ENCODE results near the gene LRIG1. TPM values are rescaled to one million over a fixed set of nuclear protein-coding genes. Genes with fewer than 3 reads are reported as not detected.

LRIG1 gene
- total and polyA plus RNA-seq, 9 of the 15 experiments (the other 6 are each of a cell fraction or from before 2014, with no cell fraction given), result 0.05 to 0.38 (median 0.13) TPM; not detected in 3

DNA sequence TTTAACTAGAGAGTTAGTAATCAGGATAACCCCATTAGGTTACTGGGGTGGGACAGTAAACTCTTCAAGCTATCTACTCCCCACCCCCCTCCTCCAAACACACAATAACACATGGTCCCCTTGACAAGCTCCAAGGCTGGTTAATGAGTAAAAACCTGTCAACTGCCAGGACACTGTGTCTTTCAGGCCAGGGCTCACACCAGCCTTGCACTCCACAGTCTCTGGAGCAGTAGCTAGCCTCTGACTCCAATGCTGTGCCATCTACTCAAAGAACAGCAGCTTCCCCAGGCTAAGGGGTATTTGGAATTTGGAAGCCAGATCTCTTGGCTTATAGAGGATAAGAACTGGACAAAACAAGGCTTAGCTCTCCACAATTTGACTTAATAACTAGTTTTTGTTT lies 115.8 kb downstream of the LRIG1 start (continued):
- peak; percentile 52; the same call in 1 of the 2 replicates for TF ChIP-seq ZNF324 (CRISPR knock-in tag; IDR thresholded peaks at IDR 0.05)
- no peak for TF ChIP-seq DPF2 (IDR thresholded peaks at IDR 0.05)
- TF ChIP-seq, protein P1, sequence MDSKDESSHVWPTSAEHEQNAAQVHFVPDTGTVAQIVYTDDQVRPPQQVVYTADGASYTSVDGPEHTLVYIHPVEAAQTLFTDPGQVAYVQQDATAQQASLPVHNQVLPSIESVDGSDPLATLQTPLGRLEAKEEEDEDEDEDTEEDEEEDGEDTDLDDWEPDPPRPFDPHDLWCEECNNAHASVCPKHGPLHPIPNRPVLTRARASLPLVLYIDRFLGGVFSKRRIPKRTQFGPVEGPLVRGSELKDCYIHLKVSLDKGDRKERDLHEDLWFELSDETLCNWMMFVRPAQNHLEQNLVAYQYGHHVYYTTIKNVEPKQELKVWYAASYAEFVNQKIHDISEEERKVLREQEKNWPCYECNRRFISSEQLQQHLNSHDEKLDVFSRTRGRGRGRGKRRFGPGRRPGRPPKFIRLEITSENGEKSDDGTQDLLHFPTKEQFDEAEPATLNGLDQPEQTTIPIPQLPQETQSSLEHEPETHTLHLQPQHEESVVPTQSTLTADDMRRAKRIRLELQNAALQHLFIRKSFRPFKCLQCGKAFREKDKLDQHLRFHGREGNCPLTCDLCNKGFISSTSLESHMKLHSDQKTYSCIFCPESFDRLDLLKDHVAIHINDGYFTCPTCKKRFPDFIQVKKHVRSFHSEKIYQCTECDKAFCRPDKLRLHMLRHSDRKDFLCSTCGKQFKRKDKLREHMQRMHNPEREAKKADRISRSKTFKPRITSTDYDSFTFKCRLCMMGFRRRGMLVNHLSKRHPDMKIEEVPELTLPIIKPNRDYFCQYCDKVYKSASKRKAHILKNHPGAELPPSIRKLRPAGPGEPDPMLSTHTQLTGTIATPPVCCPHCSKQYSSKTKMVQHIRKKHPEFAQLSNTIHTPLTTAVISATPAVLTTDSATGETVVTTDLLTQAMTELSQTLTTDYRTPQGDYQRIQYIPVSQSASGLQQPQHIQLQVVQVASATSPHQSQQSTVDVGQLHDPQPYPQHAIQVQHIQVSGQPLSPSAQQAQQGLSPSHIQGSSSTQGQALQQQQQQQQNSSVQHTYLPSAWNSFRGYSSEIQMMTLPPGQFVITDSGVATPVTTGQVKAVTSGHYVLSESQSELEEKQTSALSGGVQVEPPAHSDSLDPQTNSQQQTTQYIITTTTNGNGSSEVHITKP (IDR thresholded peaks at IDR 0.05; ENCODE audit: partially characterized antibody), result no peak

DNA sequence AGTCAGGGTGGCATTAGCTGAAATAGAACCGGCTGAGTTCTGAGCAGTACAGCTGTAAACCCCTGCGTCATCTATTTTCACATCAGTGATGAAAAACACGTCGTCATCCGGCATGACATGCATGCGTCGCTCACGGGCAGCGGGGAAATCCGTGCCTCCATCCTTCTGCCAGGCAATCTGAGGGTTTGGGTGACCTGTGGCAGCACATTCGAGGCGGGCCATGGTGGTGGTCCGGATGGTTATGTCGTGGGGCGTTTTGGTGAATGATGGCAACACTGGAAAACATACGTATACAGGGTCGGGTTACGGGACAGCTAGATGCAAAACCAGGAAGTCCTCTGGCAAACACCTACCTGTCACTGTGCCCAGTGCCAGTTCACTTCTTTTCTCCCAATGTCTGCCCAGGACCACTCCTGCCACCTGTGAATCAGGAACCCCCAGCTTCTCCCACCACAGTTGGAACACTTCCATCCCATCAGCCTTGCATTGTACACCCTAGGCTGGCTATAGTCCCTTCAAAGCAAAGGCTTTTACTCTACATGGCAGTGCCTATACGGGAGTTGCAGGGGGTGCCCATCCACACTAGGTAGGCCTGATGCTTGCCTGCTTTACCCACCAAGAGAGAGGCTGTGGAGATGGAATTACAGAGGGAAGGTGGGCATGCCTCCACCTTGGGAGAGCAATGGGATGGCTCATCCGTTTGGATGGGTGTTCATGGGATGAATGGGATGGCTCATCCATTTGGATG lies 116.7 kb downstream of the LRIG1 start:
- no TSS peak for BruUV-seq (replicated peaks)
- no peaks in the 10 kb centered on the region for H4K20me1 ChIP-seq (replicated peaks; ENCODE audit: control insufficient read depth, insufficient read depth, low read length)
- DNase-seq (ENCODE audit: extremely low read depth in 1 of 4, low spot score in 3 of 4) (no peak), ATAC-seq (no peak), FAIRE-seq (no peak)
- H3K4me1 ChIP-seq (replicated peaks in 1 of 2; ENCODE audit: control insufficient read depth in 2 of 2, insufficient read depth in 2 of 2, low read length in 2 of 2), result no peaks in the 10 kb centered on the region
- no peaks in the 10 kb centered on the region for H3K79me2 ChIP-seq (ENCODE audit: control insufficient read depth, insufficient read depth, low read length)
- H3K9me1 ChIP-seq (ENCODE audit: control insufficient read depth, insufficient read depth, low read length), result no peaks in the 10 kb centered on the region
- ChIA-PET POLR2A (no interaction called here), CTCF (ENCODE audit: low intra/inter-chr PET ratio) (no interaction called here)
- no peak overlapping the region for H3K9ac ChIP-seq (ENCODE audit: insufficient read depth in 1 of 2, low read depth in 2 of 2, low read length in 2 of 2)
- H3K36me3 ChIP-seq (ENCODE audit: control insufficient read depth, insufficient read depth, low read length), result peaks cover 1% of the 10 kb centered on the region; the same call in 1 of the 3 replicates
- H3K9me3 ChIP-seq (replicated peaks; ENCODE audit: control insufficient read depth, insufficient read depth, low read depth, low read length), result no peaks in the 10 kb centered on the region
- no peak overlapping the region for H3K27ac ChIP-seq (ENCODE audit: extremely low read depth, low read depth, low read length)
- intact Hi-C loops (cut with micrococcal nuclease), result no loop called here
- no peaks in the 10 kb centered on the region for H3K27me3 ChIP-seq (ENCODE audit: control insufficient read depth in 2 of 2, insufficient read depth in 2 of 2, low read length in 2 of 2)
- 82% methylated on average over 9 of the region's 20 CpGs for WGBS (ENCODE audit: insufficient coverage, low coverage, missing lambda C conversion rate)
- H3K4me3 ChIP-seq, result no peak overlapping the region
- in situ Hi-C loops (cut with MboI), result no loop called here
- no peak overlapping the region for H2AFZ ChIP-seq (ENCODE audit: low read depth, low read length)
- no peak overlapping the region for H3K4me2 ChIP-seq (ENCODE audit: insufficient read depth, low read length)
- TF ChIP-seq CBX5 (IDR thresholded peaks at IDR 0.05; ENCODE audit: borderline replicate concordance, low read depth), result no peak
- no peak for TF ChIP-seq SRSF9 (IDR thresholded peaks at IDR 0.05; ENCODE audit: borderline replicate concordance, low read depth, low read length)
- TF ChIP-seq, protein P2, sequence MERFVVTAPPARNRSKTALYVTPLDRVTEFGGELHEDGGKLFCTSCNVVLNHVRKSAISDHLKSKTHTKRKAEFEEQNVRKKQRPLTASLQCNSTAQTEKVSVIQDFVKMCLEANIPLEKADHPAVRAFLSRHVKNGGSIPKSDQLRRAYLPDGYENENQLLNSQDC (CRISPR knock-in tag; IDR thresholded peaks at IDR 0.05), result no peak
- TF ChIP-seq RB1 (IDR thresholded peaks at IDR 0.05; ENCODE audit: low read depth), result no peak
- no peak for TF ChIP-seq HDGF (IDR thresholded peaks at IDR 0.05)
- no peak for TF ChIP-seq HNRNPK (IDR thresholded peaks at IDR 0.05; ENCODE audit: low read depth, low read length, poor library complexity, severe bottlenecking)
- TF ChIP-seq, protein P3, sequence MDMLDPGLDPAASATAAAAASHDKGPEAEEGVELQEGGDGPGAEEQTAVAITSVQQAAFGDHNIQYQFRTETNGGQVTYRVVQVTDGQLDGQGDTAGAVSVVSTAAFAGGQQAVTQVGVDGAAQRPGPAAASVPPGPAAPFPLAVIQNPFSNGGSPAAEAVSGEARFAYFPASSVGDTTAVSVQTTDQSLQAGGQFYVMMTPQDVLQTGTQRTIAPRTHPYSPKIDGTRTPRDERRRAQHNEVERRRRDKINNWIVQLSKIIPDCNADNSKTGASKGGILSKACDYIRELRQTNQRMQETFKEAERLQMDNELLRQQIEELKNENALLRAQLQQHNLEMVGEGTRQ (CRISPR knock-in tag; IDR thresholded peaks at IDR 0.05), result no peak
- TF ChIP-seq, protein P4, sequence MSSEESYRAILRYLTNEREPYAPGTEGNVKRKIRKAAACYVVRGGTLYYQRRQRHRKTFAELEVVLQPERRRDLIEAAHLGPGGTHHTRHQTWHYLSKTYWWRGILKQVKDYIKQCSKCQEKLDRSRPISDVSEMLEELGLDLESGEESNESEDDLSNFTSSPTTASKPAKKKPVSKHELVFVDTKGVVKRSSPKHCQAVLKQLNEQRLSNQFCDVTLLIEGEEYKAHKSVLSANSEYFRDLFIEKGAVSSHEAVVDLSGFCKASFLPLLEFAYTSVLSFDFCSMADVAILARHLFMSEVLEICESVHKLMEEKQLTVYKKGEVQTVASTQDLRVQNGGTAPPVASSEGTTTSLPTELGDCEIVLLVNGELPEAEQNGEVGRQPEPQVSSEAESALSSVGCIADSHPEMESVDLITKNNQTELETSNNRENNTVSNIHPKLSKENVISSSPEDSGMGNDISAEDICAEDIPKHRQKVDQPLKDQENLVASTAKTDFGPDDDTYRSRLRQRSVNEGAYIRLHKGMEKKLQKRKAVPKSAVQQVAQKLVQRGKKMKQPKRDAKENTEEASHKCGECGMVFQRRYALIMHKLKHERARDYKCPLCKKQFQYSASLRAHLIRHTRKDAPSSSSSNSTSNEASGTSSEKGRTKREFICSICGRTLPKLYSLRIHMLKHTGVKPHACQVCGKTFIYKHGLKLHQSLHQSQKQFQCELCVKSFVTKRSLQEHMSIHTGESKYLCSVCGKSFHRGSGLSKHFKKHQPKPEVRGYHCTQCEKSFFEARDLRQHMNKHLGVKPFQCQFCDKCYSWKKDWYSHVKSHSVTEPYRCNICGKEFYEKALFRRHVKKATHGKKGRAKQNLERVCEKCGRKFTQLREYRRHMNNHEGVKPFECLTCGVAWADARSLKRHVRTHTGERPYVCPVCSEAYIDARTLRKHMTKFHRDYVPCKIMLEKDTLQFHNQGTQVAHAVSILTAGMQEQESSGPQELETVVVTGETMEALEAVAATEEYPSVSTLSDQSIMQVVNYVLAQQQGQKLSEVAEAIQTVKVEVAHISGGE (CRISPR knock-in tag; IDR thresholded peaks at IDR 0.05), result no peak
